PC-3 (cell line): Measurements from ENCODE around the gene SEMA3A. TPM values are rescaled to one million over a fixed set of nuclear protein-coding genes. Genes with fewer than 3 reads are reported as not detected.
"Not testable (repeated sequence)": the region's sequence is repeated elsewhere in the genome, so short reads cannot be mapped to it uniquely, and the experiment has no call there.

ENCODE experiments used
- ATAC-seq: fragments of 200-7000 bp; cut with Tn5 transposase; 2 replicates; pipeline ENCODE4 v1.9.1; 2020; ENCODE audit warnings: mild to moderate bottlenecking, moderate library complexity
- BruUV-seq: library from RNA; stranded (reverse); fragments of 400-500 nt; replicated peaks from 2 replicates; lab custom pipeline; 2021; lab: Mats Ljungman, UMichigan
- CTCF ChIA-PET: fragments of 300-600 bp; sonication (Branson Sonifier 250); formaldehyde crosslinking; loops from one replicate; lab custom pipeline; 2022; ENCODE audit warnings: antibody characterized with exemption; lab: Charles Lee
- POLR2A ChIA-PET: fragments of 300-600 bp; sonication (Branson Sonifier 250); formaldehyde crosslinking; loops from one replicate; lab custom pipeline; 2022; ENCODE audit warnings: antibody characterized with exemption; ENCODE audit not compliant: unreplicated experiment; lab: Charles Lee
- DNase-seq: peaks from one replicate; pipeline ENCODE4 v3.0.0-alpha.2; 2015
- H2AFZ ChIP-seq: fragments of 300-600 bp; sonication (generic); 2 replicates; pipeline ENCODE4 v1.6.0; 2016; ENCODE audit warnings: antibody characterized with exemption, low read length
- H3F3A ChIP-seq: fragments of 300-600 bp; sonication (generic); one replicate; pipeline ENCODE4 v1.6.0; 2017; ENCODE audit warnings: antibody characterized with exemption, low read length, control low read depth, mild to moderate bottlenecking; ENCODE audit not compliant: unreplicated experiment
- H3K27ac ChIP-seq: fragments of 300-600 bp; sonication (generic); 2 replicates; pipeline ENCODE4 v1.5.1; 2016; ENCODE audit warnings: mild to moderate bottlenecking, low read length
- H3K27me3 ChIP-seq: fragments of 300-600 bp; sonication (generic); 2 replicates; pipeline ENCODE4 v1.6.1; 2016; ENCODE audit warnings: low read length, mixed read lengths
- H3K36me3 ChIP-seq: fragments of 300-600 bp; sonication (generic); 2 replicates; pipeline ENCODE4 v1.6.1; 2016; ENCODE audit warnings: low read depth, mixed run types, low read length, mixed read lengths
- H3K4me1 ChIP-seq: fragments of 300-600 bp; sonication (generic); 2 replicates; pipeline ENCODE4 v1.5.1; 2016; ENCODE audit warnings: low read length; ENCODE audit not compliant: insufficient read depth
- H3K4me2 ChIP-seq: fragments of 300-600 bp; sonication (generic); 2 replicates; pipeline ENCODE4 v1.6.0; 2016; ENCODE audit warnings: low read length
- H3K4me3 ChIP-seq: fragments of 300-600 bp; sonication (generic); 2 replicates; pipeline ENCODE4 v1.5.1; 2016; ENCODE audit warnings: mild to moderate bottlenecking, low read length, mixed read lengths
- H3K79me2 ChIP-seq: fragments of 300-600 bp; sonication (generic); 2 replicates; pipeline ENCODE4 v1.6.1; 2017; ENCODE audit warnings: low read length, mixed read lengths
- H3K9ac ChIP-seq: fragments of 300-600 bp; sonication (generic); 2 replicates; pipeline ENCODE4 v1.6.0; 2016; ENCODE audit warnings: mild to moderate bottlenecking, low read length
- H3K9me2 ChIP-seq: fragments of 300-600 bp; sonication (generic); replicated peaks from 2 replicates; pipeline ENCODE4 v1.6.1; 2016; ENCODE audit warnings: mixed run types, low read length, mixed read lengths
- H3K9me3 ChIP-seq: fragments of 300-600 bp; sonication (generic); 2 replicates; pipeline ENCODE4 v1.6.1; 2016; ENCODE audit warnings: low read length, mixed read lengths
- H4K20me1 ChIP-seq: fragments of 300-600 bp; sonication (generic); 2 replicates; pipeline ENCODE4 v1.6.1; 2016; ENCODE audit warnings: low read length, mixed read lengths
- CTCF ChIP-seq: fragments of 300-600 bp; sonication (generic); conservative IDR thresholded peaks from 2 replicates; pipeline ENCODE4 v1.5.1; 2017; ENCODE audit warnings: antibody characterized with exemption, low read depth, mild to moderate bottlenecking, low read length
- EZH2 ChIP-seq: fragments of 300-600 bp; sonication (generic); IDR thresholded peaks from one replicate; pipeline ENCODE4 v1.6.1; 2017; ENCODE audit warnings: antibody characterized with exemption, mild to moderate bottlenecking, low read length; ENCODE audit not compliant: unreplicated experiment
- EZH2phosphoT487 ChIP-seq: fragments of 300-600 bp; sonication (generic); IDR thresholded peaks from 2 replicates; pipeline ENCODE4 v1.6.1; 2018; ENCODE audit warnings: mild to moderate bottlenecking, antibody characterized with exemption, low read length, borderline replicate concordance
- intact Hi-C: fragments of 100-400 bp; cut with micrococcal nuclease; formaldehyde crosslinking; loops from 2 replicates; pipeline ENCODE4 v1.9.0; 2023
- total RNA-seq: library from RNA; depleted of rRNA; stranded (reverse); fragments of >200 nt; gene quantifications from 2 replicates; pipeline ENCODE4 v1.2.3, GENCODE V29; 2014

The SEMA3A gene
- total RNA-seq, 1 experiment from 2014 or later = 16.9 TPM

- Histone ChIP-seq H3K36me3 (0 out of 2 replicates have a peak, but pooled peaks cover 2% of the 10 kb centered on the region), H3K9me2 (no peaks in the 10 kb centered on the region), H3K27me3 (no peaks in the 10 kb centered on the region), H3K9ac (peak overlapping the region; percentile 58), H3K4me2 (peak overlapping the region; percentile 61), H3K9me3 (no peaks in the 10 kb centered on the region), H3K27ac (peak overlapping the region; percentile 77), H3K4me3 (0 out of 2 replicates have a peak overlapping the region, but pooled peaks have one; percentile 0), H2AFZ (peak overlapping the region; percentile 13; the same call in 1 of the 2 replicates), H3F3A (peaks cover 6% of the 10 kb centered on the region), H3K4me1 (peaks cover 50% of the 10 kb centered on the region), H4K20me1 (no peaks in the 10 kb centered on the region), H3K79me2 (no peaks in the 10 kb centered on the region)
- TF ChIP-seq CTCF (no peak), EZH2phosphoT487 (no peak), EZH2 (no peak)
- POLR2A ChIA-PET = no interaction called here
- BruUV-seq = TSS peak; percentile 31
- CTCF ChIA-PET = no interaction called here
- ATAC-seq (peak; percentile 38), DNase-seq (peak; percentile 78)
- intact Hi-C loops = loop anchor here (2.0 to 5.0 kb wide), 2 partner anchors 79 to 181 kb away; no protein-coding TSS in a partner anchor
Measured at GRCh38 chr7:84055904-84056605, 138.5 kb downstream of the SEMA3A start.

DNA sequence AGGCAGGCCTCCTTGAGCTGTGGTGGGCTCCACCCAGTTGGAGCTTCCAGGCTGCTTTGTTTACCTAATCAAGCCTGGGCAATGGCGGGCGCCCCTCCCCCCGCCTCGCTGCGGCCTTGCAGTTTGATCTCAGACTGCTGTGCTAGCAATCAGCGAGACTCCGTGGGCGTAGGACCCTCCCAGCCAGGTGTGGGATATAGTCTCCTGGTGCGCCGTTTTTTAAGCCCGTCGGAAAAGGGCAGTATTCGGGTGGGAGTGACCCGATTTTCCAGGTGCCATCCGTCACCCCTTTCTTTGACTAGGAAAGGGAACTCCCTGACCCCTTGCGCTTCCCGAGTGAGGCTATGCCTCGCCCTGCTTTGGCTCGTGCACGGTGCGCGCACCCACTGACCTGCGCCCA is 139.4 kb downstream of the SEMA3A start:
- H3F3A ChIP-seq, H3K36me3 ChIP-seq, H2AFZ ChIP-seq, ATAC-seq, H3K9me3 ChIP-seq, CTCF ChIA-PET, H3K27ac ChIP-seq, DNase-seq, H3K27me3 ChIP-seq, H3K4me2 ChIP-seq, H3K4me3 ChIP-seq, BruUV-seq, H4K20me1 ChIP-seq, H3K9ac ChIP-seq, H3K9me2 ChIP-seq, POLR2A ChIA-PET, H3K79me2 ChIP-seq: not testable (repeated sequence)
- intact Hi-C loops = loop anchor here (5.0 kb wide), 1 partner anchor 78 kb away; no protein-coding TSS in a partner anchor
- peaks cover 43% of the 10 kb centered on the region for H3K4me1 ChIP-seq

- H3K79me2 ChIP-seq = no peaks in the 10 kb centered on the region
- POLR2A ChIA-PET = no interaction called here
- no peaks in the 10 kb centered on the region for H3F3A ChIP-seq
- no peaks in the 10 kb centered on the region; the same call in 1 of the 2 replicates for H3K36me3 ChIP-seq
- no peak overlapping the region for H3K4me2 ChIP-seq
- BruUV-seq = no TSS peak
- no peak overlapping the region; the same call in 1 of the 2 replicates for H3K27ac ChIP-seq
- H3K4me3 ChIP-seq = no peak overlapping the region
- H3K9ac ChIP-seq = no peak overlapping the region
- TF ChIP-seq EZH2phosphoT487 (no peak), EZH2 (no peak), CTCF (no peak)
- H2AFZ ChIP-seq = no peak overlapping the region
- peak; percentile 61 for DNase-seq
- H3K27me3 ChIP-seq = no peaks in the 10 kb centered on the region
- intact Hi-C loops = no loop called here
- no peaks in the 10 kb centered on the region for H3K9me3 ChIP-seq
- peak; percentile 24; the same call in 1 of the 2 replicates for ATAC-seq
- H3K9me2 ChIP-seq = no peaks in the 10 kb centered on the region
- H3K4me1 ChIP-seq = peaks cover 7% of the 10 kb centered on the region; the same call in 1 of the 2 replicates
- CTCF ChIA-PET = no interaction called here
- no peaks in the 10 kb centered on the region for H4K20me1 ChIP-seq
Measured at GRCh38 chr7:84049071-84049836, 145.3 kb downstream of the SEMA3A start.
